ENCODE data around the gene IGFALS. TPM values are rescaled to one million over a fixed set of nuclear protein-coding genes. Genes with fewer than 3 reads are reported as not detected.

The IGFALS gene
- total and polyA plus RNA-seq, 2 donors (not counting 3 experiments of a cell fraction or from before 2014, with no cell fraction given) = not detected

DNA sequence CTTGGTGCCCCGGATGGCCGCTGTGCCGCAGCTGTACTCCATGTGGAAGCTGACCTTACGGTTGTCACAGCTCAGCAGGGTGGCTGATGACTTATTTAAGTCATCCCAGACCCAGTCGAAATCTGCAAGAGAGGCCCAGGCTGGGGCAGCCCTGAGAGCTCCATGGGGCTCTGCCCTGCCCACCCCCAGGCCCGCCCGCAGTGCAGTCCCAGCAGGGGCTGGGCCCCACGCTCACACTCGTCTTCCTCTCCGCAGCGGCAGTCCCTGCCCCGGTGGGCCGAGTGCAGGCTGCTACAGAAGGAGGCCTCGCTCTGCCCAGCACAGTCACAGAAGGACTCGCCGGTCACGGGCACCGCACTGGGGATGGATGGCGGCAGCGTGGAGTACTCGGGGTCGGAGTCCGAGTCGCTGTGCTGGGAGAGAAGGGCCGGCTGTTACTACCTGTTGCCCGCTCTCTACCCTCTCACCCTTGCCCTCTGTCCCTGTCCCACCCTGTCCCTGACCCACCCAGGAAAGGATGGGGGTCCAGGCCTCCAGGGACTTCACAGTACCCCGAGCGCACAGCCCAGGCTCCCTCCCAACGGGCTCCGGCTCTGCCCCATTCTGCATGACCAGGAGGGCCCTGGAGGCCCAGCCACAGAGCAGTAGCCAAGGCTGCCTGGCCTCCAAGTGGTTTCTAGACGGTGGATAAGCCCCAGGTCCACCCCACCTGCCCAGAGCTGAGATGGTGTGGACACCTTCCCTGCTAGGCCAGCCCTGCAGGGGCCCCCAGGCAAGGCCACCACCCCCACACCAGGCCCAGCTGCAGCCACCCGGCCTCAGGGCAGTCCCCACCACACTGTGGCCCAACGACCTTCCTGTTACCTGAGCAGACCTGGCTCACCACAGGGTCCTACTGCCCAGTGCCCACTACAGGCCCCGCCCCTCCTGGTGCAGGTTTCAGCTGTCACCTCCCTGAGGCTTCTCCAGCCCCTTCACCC, 15.0 kb downstream of the IGFALS start:
- no peak for FAIRE-seq
- H3K9me1 ChIP-seq (replicated peaks; ENCODE audit: control insufficient read depth, extremely low read depth, insufficient read depth, low read length) = no peaks in the 10 kb centered on the region
- dilution Hi-C loops (cut with MboI; ENCODE audit: extremely low pct_ligation_motif_present, low sequenced_read_pairs) (no loop called here), intact Hi-C loops (cut with micrococcal nuclease) (no loop called here)
- H3K36me3 ChIP-seq (ENCODE audit: control insufficient read depth in 2 of 2, extremely low read depth in 1 of 2, insufficient read depth in 2 of 2, low read length in 2 of 2) = peaks cover 0 to 45% of the 10 kb centered on the region in 2 experiments
- no peak overlapping the region for H3K4me3 ChIP-seq (replicated peaks in 1 of 3; ENCODE audit: insufficient read depth in 1 of 3, low read depth in 1 of 3, low read length in 3 of 3)
- no peak overlapping the region for H2AFZ ChIP-seq (ENCODE audit: low read depth, low read length)
- H4K20me1 ChIP-seq (replicated peaks; ENCODE audit: control insufficient read depth, extremely low read depth, insufficient read depth, low read length) = no peaks in the 10 kb centered on the region
- no peaks in the 10 kb centered on the region for H3K9me3 ChIP-seq (replicated peaks; ENCODE audit: control insufficient read depth, insufficient read depth, low read length)
- DNase-seq (ENCODE audit: low read depth, low spot score) = no peak
- H3K27ac ChIP-seq (ENCODE audit: insufficient read depth, low read depth, low read length) = no peak overlapping the region
- ChIA-PET POLR2A (no interaction called here), CTCF (no interaction called here)
- no peak overlapping the region for H3K4me2 ChIP-seq (ENCODE audit: insufficient read depth, low read length)
- TF ChIP-seq POLR2A (IDR thresholded peaks at IDR 0.05; ENCODE audit: low read depth, low read length) (peak; percentile 32), MAX (IDR thresholded peaks at IDR 0.05; ENCODE audit: insufficient read depth, insufficient read length) (no peak), POLR2AphosphoS5 (IDR thresholded peaks at IDR 0.05; ENCODE audit: insufficient read depth, low read depth, low read length) (peak; percentile 15)
- peaks cover 16% of the 10 kb centered on the region for H3K79me2 ChIP-seq (ENCODE audit: control insufficient read depth, insufficient read depth, low read length)
- no peak overlapping the region for H3K9ac ChIP-seq (replicated peaks; ENCODE audit: extremely low read depth, insufficient read depth, low read length)
- no peaks in the 10 kb centered on the region for H3K27me3 ChIP-seq (ENCODE audit: control insufficient read depth in 2 of 2, insufficient read depth in 2 of 2, low read length in 2 of 2)
- no TSS peak for BruUV-seq (replicated peaks)
- H3K4me1 ChIP-seq (ENCODE audit: control insufficient read depth, extremely low read depth, insufficient read depth, low read length) = peaks cover 18% of the 10 kb centered on the region

DNA sequence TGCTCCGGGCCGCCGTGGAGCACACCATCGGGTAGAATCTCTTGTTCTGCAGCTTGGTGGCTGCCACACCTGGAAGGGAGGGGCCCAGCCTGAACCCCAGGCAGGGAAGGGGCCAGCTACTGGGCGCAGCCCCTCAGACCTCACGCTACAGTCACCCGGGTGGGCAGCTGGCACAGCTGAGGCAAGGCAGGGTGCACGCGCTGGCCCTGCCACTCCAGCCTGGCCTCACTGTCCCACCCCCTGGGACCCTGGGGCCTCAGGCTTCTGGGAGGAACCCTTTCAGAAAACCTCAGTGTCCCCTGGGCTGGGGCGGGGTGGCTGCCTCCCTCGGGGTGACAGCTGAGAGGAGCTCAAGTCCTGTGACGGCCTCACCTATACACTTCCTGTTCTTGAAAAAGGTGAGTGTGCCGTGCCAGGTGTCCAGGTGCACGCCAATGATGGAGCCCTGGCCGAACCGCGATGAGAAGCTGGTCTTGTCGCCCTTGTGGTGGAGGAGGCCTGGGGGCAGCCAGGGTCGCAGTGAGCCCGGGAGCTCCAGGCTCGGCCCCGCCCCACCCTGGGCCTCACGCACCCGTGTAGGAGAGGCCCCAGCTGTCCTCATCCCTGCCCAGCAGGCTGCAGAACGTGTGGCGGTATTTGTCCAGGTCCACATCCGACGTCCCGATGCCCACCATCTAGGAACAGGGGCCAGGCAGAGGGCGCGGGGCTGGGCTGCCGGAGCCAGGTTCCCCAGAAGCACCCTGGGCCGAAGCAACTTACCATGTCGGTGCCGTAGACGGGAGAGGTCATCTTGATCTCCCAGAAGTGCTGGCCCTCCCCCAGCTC, 15.9 kb downstream of the IGFALS start:
- intact Hi-C loops (cut with micrococcal nuclease) = no loop called here
- no peak for FAIRE-seq
- H3K9me3 ChIP-seq (replicated peaks; ENCODE audit: control insufficient read depth, insufficient read depth, low read length) = no peaks in the 10 kb centered on the region
- H3K36me3 ChIP-seq (ENCODE audit: control insufficient read depth in 2 of 2, extremely low read depth in 1 of 2, insufficient read depth in 2 of 2, low read length in 2 of 2) = peaks cover 0 to 45% of the 10 kb centered on the region in 2 experiments
- H3K4me1 ChIP-seq (ENCODE audit: control insufficient read depth, extremely low read depth, insufficient read depth, low read length) = peaks cover 16% of the 10 kb centered on the region
- ChIA-PET POLR2A (no interaction called here), CTCF (no interaction called here)
- DNase-seq (ENCODE audit: low read depth, low spot score) = no peak
- H3K4me3 ChIP-seq (replicated peaks in 1 of 3; ENCODE audit: insufficient read depth in 1 of 3, low read depth in 1 of 3, low read length in 3 of 3) = no peak overlapping the region
- no peaks in the 10 kb centered on the region for H4K20me1 ChIP-seq (replicated peaks; ENCODE audit: control insufficient read depth, extremely low read depth, insufficient read depth, low read length)
- H3K27ac ChIP-seq (ENCODE audit: insufficient read depth, low read depth, low read length) = no peak overlapping the region
- BruUV-seq (replicated peaks) = no TSS peak
- H3K9me1 ChIP-seq (replicated peaks; ENCODE audit: control insufficient read depth, extremely low read depth, insufficient read depth, low read length) = no peaks in the 10 kb centered on the region
- H2AFZ ChIP-seq (ENCODE audit: low read depth, low read length) = no peak overlapping the region
- peak; percentile 17 for TF ChIP-seq POLR2A (IDR thresholded peaks at IDR 0.05; ENCODE audit: low read depth, low read length)
- TF ChIP-seq POLR2AphosphoS5 (IDR thresholded peaks at IDR 0.05; ENCODE audit: insufficient read depth, low read depth, low read length) = peak; percentile 30
- TF ChIP-seq, protein P1, sequence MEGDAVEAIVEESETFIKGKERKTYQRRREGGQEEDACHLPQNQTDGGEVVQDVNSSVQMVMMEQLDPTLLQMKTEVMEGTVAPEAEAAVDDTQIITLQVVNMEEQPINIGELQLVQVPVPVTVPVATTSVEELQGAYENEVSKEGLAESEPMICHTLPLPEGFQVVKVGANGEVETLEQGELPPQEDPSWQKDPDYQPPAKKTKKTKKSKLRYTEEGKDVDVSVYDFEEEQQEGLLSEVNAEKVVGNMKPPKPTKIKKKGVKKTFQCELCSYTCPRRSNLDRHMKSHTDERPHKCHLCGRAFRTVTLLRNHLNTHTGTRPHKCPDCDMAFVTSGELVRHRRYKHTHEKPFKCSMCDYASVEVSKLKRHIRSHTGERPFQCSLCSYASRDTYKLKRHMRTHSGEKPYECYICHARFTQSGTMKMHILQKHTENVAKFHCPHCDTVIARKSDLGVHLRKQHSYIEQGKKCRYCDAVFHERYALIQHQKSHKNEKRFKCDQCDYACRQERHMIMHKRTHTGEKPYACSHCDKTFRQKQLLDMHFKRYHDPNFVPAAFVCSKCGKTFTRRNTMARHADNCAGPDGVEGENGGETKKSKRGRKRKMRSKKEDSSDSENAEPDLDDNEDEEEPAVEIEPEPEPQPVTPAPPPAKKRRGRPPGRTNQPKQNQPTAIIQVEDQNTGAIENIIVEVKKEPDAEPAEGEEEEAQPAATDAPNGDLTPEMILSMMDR (IDR thresholded peaks at IDR 0.05; ENCODE audit: extremely low read depth in 1 of 2, insufficient read depth in 1 of 2, low read depth in 1 of 2, low read length in 2 of 2) = no peak
- TF ChIP-seq FOS (IDR thresholded peaks at IDR 0.05; ENCODE audit: borderline replicate concordance, insufficient read depth, low read length) = no peak
- no peak for TF ChIP-seq EZH2 (IDR thresholded peaks at IDR 0.05; ENCODE audit: borderline replicate concordance, low read depth, low read length, severe bottlenecking)
- TF ChIP-seq GATA2 (IDR thresholded peaks at IDR 0.05; ENCODE audit: insufficient read depth, insufficient read length, low read depth, low read length) = no peak
- H3K27me3 ChIP-seq (ENCODE audit: control insufficient read depth in 2 of 2, insufficient read depth in 2 of 2, low read length in 2 of 2) = no peaks in the 10 kb centered on the region
- no peak overlapping the region for H3K9ac ChIP-seq (replicated peaks; ENCODE audit: extremely low read depth, insufficient read depth, low read length)
- dilution Hi-C loops (cut with MboI; ENCODE audit: extremely low pct_ligation_motif_present, low sequenced_read_pairs) = no loop called here
- peaks cover 11% of the 10 kb centered on the region for H3K79me2 ChIP-seq (ENCODE audit: control insufficient read depth, insufficient read depth, low read length)
- no peak overlapping the region for H3K4me2 ChIP-seq (ENCODE audit: insufficient read depth, low read length)

All from endothelial cell of umbilical vein (primary cell).